HepG2 (cell line): ENCODE results near the gene ATG9A. TPM values are rescaled to one million over a fixed set of nuclear protein-coding genes. Genes with fewer than 3 reads are reported as not detected.
A peak's percentile ranks its signal among the peaks of the same experiment; 100 is the strongest.

Experiments
- ATRX ChIP-seq: sonication (generic); formaldehyde crosslinking; IDR thresholded peaks from 2 replicates; pipeline ENCODE4 v1.4.0; 2020; ENCODE audit warnings: missing genetic modification reagents, borderline replicate concordance
- CBFB ChIP-seq: sonication (generic); formaldehyde crosslinking; IDR thresholded peaks from 2 replicates; pipeline ENCODE4 v1.4.0; 2020; ENCODE audit warnings: missing genetic modification reagents
- CREM ChIP-seq, 2 experiments: sonication (generic) in 1 of 2; formaldehyde crosslinking in 1 of 2; IDR thresholded peaks; 2 replicates each; pipeline versions ENCODE4 v1.4.0 to v1.6.1; 2016 to 2020; ENCODE audit warnings: antibody characterized with exemption in 1 of 2, mild to moderate bottlenecking in 1 of 2, missing genetic modification reagents in 1 of 2
- DR1 ChIP-seq: sonication (generic); formaldehyde crosslinking; IDR thresholded peaks from 2 replicates; pipeline ENCODE4 v1.8.0; 2021; ENCODE audit warnings: mild to moderate bottlenecking, missing genetic modification reagents, inconsistent platforms
- ETS1 ChIP-seq: sonication (generic); formaldehyde crosslinking; IDR thresholded peaks from 2 replicates; pipeline ENCODE4 v1.4.0; 2020; ENCODE audit warnings: missing genetic modification reagents
- KLF15 ChIP-seq: sonication (generic); formaldehyde crosslinking; IDR thresholded peaks from 2 replicates; pipeline ENCODE4 v1.8.1; 2023; ENCODE audit warnings: borderline replicate concordance, mild to moderate bottlenecking, inconsistent platforms, missing genetic modification reagents, mixed read lengths
- MATR3 ChIP-seq: sonication (generic); formaldehyde crosslinking; IDR thresholded peaks from 2 replicates; pipeline ENCODE4 v1.4.0; 2020; ENCODE audit warnings: missing genetic modification reagents
- NBN ChIP-seq: fragments of 450-650 bp; conservative IDR thresholded peaks from 2 replicates; pipeline ENCODE4 v1.6.1; 2017
- PITX1 ChIP-seq: sonication (generic); formaldehyde crosslinking; IDR thresholded peaks from 2 replicates; pipeline ENCODE4 v1.5.1; 2020; ENCODE audit warnings: mild to moderate bottlenecking, missing genetic modification reagents
- RXRB ChIP-seq: IDR thresholded peaks from 2 replicates; pipeline ENCODE4 v1.6.1; 2016; ENCODE audit warnings: borderline replicate concordance, missing genetic modification reagents, missing compliant biosample characterization
- SOX6 ChIP-seq, 2 experiments: fragments of 450-650 bp in 1 of 2; sonication (generic) in 1 of 2; formaldehyde crosslinking in 1 of 2; IDR thresholded peaks; 2 replicates each; pipeline versions ENCODE4 v1.4.0 to v1.6.1; 2017 to 2020; ENCODE audit warnings: antibody characterized with exemption in 1 of 2, mild to moderate bottlenecking in 1 of 2, missing genetic modification reagents in 1 of 2
- THAP11 ChIP-seq: IDR thresholded peaks from 2 replicates; pipeline ENCODE4 v1.6.1; 2016; ENCODE audit warnings: missing biosample characterization, missing genetic modification reagents
- ZBTB43 ChIP-seq: sonication (generic); formaldehyde crosslinking; conservative IDR thresholded peaks from 2 replicates; pipeline ENCODE4 v1.4.0; 2020; ENCODE audit warnings: missing genetic modification reagents
- ZFP41 ChIP-seq: sonication (generic); formaldehyde crosslinking; IDR thresholded peaks from 2 replicates; pipeline ENCODE4 v1.4.0; 2020; ENCODE audit warnings: mild to moderate bottlenecking, missing genetic modification reagents, borderline replicate concordance
- ZFP91 ChIP-seq: sonication (generic); formaldehyde crosslinking; IDR thresholded peaks from 2 replicates; pipeline ENCODE4 v1.9.0; 2022; ENCODE audit warnings: missing genetic modification reagents, mild to moderate bottlenecking, borderline replicate concordance
- ZNF235 ChIP-seq: sonication (generic); formaldehyde crosslinking; IDR thresholded peaks from 2 replicates; pipeline ENCODE4 v1.8.1; 2023; ENCODE audit warnings: mild to moderate bottlenecking, missing genetic modification reagents, borderline replicate concordance
- ZNF354B ChIP-seq: sonication (generic); formaldehyde crosslinking; IDR thresholded peaks from 2 replicates; pipeline ENCODE4 v1.8.0; 2022; ENCODE audit warnings: mild to moderate bottlenecking, missing genetic modification reagents
- ZNF367 ChIP-seq: sonication (generic); formaldehyde crosslinking; IDR thresholded peaks from 2 replicates; pipeline ENCODE4 v1.4.0; 2020; ENCODE audit warnings: missing genetic modification reagents, borderline replicate concordance
- ZNF451 ChIP-seq: sonication (generic); formaldehyde crosslinking; IDR thresholded peaks from 2 replicates; pipeline ENCODE4 v1.5.0; 2020; ENCODE audit warnings: mild to moderate bottlenecking, missing genetic modification reagents
- ZNF749 ChIP-seq: sonication (generic); formaldehyde crosslinking; IDR thresholded peaks from 2 replicates; pipeline ENCODE4 v1.8.0; 2022; ENCODE audit warnings: mild to moderate bottlenecking, missing genetic modification reagents, moderate library complexity, borderline replicate concordance
- ZNF75D ChIP-seq: sonication (generic); formaldehyde crosslinking; IDR thresholded peaks from 2 replicates; pipeline ENCODE4 v1.8.1; 2023; ENCODE audit warnings: missing genetic modification reagents, mild to moderate bottlenecking, borderline replicate concordance
- ZSCAN30 ChIP-seq: sonication (generic); formaldehyde crosslinking; IDR thresholded peaks from 2 replicates; pipeline ENCODE4 v1.5.0; 2020; ENCODE audit warnings: mild to moderate bottlenecking, missing genetic modification reagents
- ZXDC ChIP-seq: sonication (generic); formaldehyde crosslinking; IDR thresholded peaks from 2 replicates; pipeline ENCODE4 v1.5.0; 2020; ENCODE audit warnings: mild to moderate bottlenecking, missing genetic modification reagents
- polyA plus RNA-seq, 8 experiments: library from polyadenylated mRNA; depleted of rRNA in 3 of 8; stranded (reverse) in 7 of 8; unstranded in 1 of 8; fragments of >200 nt; fragmentation: Illumina TruSeq in 4 of 8; extraction: Trizol in 4 of 8; gene quantifications; 2 replicates each; pipeline versions ENCODE4 v1.2.1 to v1.2.3, GENCODE V29; 2011 to 2016; ENCODE audit warnings: low read depth in 4 of 8, missing spikeins in 1 of 8, mixed read lengths in 1 of 8; ENCODE audit not compliant: insufficient read depth in 1 of 8
- total RNA-seq, 5 experiments: library from RNA; depleted of rRNA; stranded (reverse); fragments of >200 nt; fragmentation: Illumina TruSeq; extraction: Trizol; gene quantifications; 2 replicates each; pipeline ENCODE4 v1.2.3, GENCODE V29; 2016; ENCODE audit warnings: low read depth in 1 of 5

ATG9A gene
- total and polyA plus RNA-seq, 2 of the 13 experiments (the other 11 are each of a cell fraction or from before 2014, with no cell fraction given): 35.0 to 131 TPM

GRCh38 chr2:219229305-219230058, at the start of gene ATG9A, which contains the start of gene ANKZF1 (continued):
- TF ChIP-seq PITX1: peak; percentile 61
- peak; percentile 99; the same call in 1 of the 2 replicates for TF ChIP-seq KLF15 (CRISPR knock-in tag)
- peak; percentile 90 for TF ChIP-seq THAP11 (CRISPR knock-in tag)
- TF ChIP-seq ETS1: 0 out of 2 replicates have a peak, but pooled peaks have one; percentile 24
- no peak for TF ChIP-seq ZNF354B (CRISPR knock-in tag)
- TF ChIP-seq ZBTB43 (CRISPR knock-in tag): peak; percentile 73
- peak; percentile 17; the same call in 1 of the 2 replicates for TF ChIP-seq ZXDC (CRISPR knock-in tag)
- peak; percentile 38 for TF ChIP-seq CBFB (CRISPR knock-in tag)
- TF ChIP-seq NBN: no peak
- no peak; the same call in 1 of the 2 replicates for TF ChIP-seq ZNF749 (CRISPR knock-in tag)
- peak; percentile 88 for TF ChIP-seq CREM (IDR thresholded peaks at IDR 0.05)
- no peak for TF ChIP-seq CREM (CRISPR knock-in tag; IDR thresholded peaks at IDR 0.05)
- TF ChIP-seq MATR3: no peak
- TF ChIP-seq SOX6 (IDR thresholded peaks at IDR 0.05): no peak
- TF ChIP-seq SOX6 (CRISPR knock-in tag; IDR thresholded peaks at IDR 0.05): peak; percentile 62
- no peak for TF ChIP-seq ZNF75D (CRISPR knock-in tag)
- no peak for TF ChIP-seq ZNF235 (CRISPR knock-in tag)
- peak; percentile 79 for TF ChIP-seq ZFP91 (CRISPR knock-in tag)
- TF ChIP-seq ZNF367: no peak
- TF ChIP-seq ZNF451 (CRISPR knock-in tag): peak; percentile 13; the same call in 1 of the 2 replicates
- no peak for TF ChIP-seq ATRX
- TF ChIP-seq ZSCAN30: no peak
- TF ChIP-seq DR1: peak; percentile 87
- no peak for TF ChIP-seq RXRB (CRISPR knock-in tag)
- 0 out of 2 replicates have a peak, but pooled peaks have one; percentile 14 for TF ChIP-seq ZFP41 (CRISPR knock-in tag)
